IPS-18c (cell line): ENCODE data around the gene ATP2A3.

Source experiments
- H3K4me3 ChIP-seq: 2 replicates; pipeline ENCODE4 v1.7.0; 2013; ENCODE audit warnings: low read depth, mild to moderate bottlenecking, low read length, moderate library complexity; ENCODE audit not compliant: insufficient read depth
- H3K9me3 ChIP-seq: one replicate; pipeline ENCODE4 v1.6.1; 2013; ENCODE audit warnings: mild to moderate bottlenecking, low read length, moderate library complexity; ENCODE audit not compliant: control insufficient read depth, insufficient read depth

ATP2A3 gene

GRCh38 chr17:3879591-3880417, 84.4 kb downstream of the ATP2A3 start:
- Histone ChIP-seq H3K9me3 (no peaks in the 10 kb centered on the region), H3K4me3 (no peak overlapping the region)

- no peak overlapping the region for H3K4me3 ChIP-seq
- H3K9me3 ChIP-seq = no peaks in the 10 kb centered on the region
Measured at GRCh38 chr17:3879186-3879585, 85.1 kb downstream of the ATP2A3 start.

- Histone ChIP-seq H3K4me3 (no peak overlapping the region), H3K9me3 (no peaks in the 10 kb centered on the region)
Measured at GRCh38 chr17:3877220-3877619, 87.0 kb downstream of the ATP2A3 start.

GRCh38 chr17:3875317-3875716, 88.9 kb downstream of the ATP2A3 start:
- Histone ChIP-seq H3K4me3 (no peak overlapping the region), H3K9me3 (peaks cover 2% of the 10 kb centered on the region)
